ENCODE measurements around the gene BPIFA2. TPM values are rescaled to one million over a fixed set of nuclear protein-coding genes. Genes with fewer than 3 reads are reported as not detected.

Gene BPIFA2
- total and polyA plus RNA-seq, 2 of the 4 experiments (the other 2 are of a cell fraction) = not detected

DNA sequence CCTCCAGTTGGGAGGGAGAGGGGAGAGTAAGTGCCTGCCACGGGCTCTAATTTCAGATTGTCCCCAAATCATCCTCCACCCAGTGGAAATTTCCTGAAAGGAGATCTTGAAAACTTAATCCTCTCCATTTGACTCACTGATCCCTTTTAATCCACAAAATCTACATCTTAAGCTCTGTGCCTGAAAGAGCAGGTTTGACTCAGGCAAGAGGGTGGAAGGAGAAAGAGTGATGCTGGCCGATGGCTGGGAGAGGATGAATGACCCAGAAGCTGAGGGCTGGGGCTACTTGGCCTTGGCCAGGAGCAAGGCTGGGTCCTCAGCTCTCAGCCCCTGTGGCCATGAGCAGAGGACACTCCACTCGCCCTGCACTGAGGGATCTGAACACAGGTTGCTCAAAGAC lies 8.1 kb downstream of the BPIFA2 start:
- Histone ChIP-seq H3K56ac (ENCODE audit: extremely low read depth, insufficient read depth, low read length) (no peak overlapping the region), H3K4me1 (ENCODE audit: control insufficient read depth, insufficient read depth, low read length) (no peaks in the 10 kb centered on the region), H3K14ac (replicated peaks; ENCODE audit: low read depth, low read length) (no peak overlapping the region), H3K27me3 (ENCODE audit: control insufficient read depth, insufficient read depth, low read length) (no peaks in the 10 kb centered on the region; the same call in 1 of the 2 replicates), H2AK5ac (ENCODE audit: low read depth, low read length) (no peak overlapping the region), H2BK5ac (ENCODE audit: low read depth, low read length, poor library complexity, severe bottlenecking) (no peak overlapping the region), H3K27ac (ENCODE audit: insufficient read depth, low read length) (no peak overlapping the region), H3K23ac (ENCODE audit: low read depth, low read length) (no peak overlapping the region), H2AK9ac (replicated peaks; ENCODE audit: low read depth, low read length, poor library complexity) (no peak overlapping the region), H2BK20ac (ENCODE audit: low read depth, low read length) (no peak overlapping the region), H2AFZ (replicated peaks; ENCODE audit: low read length, poor library complexity) (no peak overlapping the region), H2BK120ac (ENCODE audit: low read depth, low read length) (no peak overlapping the region), H2BK15ac (ENCODE audit: low read depth, low read length) (no peak overlapping the region), H4K20me1 (ENCODE audit: insufficient read depth, low read length) (no peaks in the 10 kb centered on the region), H3K18ac (ENCODE audit: low read depth, low read length) (no peak overlapping the region), H3K4ac (ENCODE audit: low read depth, low read length) (no peak overlapping the region), H3K9me1 (ENCODE audit: insufficient read depth, low read length) (no peaks in the 10 kb centered on the region), H4K91ac (ENCODE audit: insufficient read depth, low read depth, low read length) (no peak overlapping the region), H3K9me3 (ENCODE audit: control insufficient read depth, insufficient read depth, low read length) (no peaks in the 10 kb centered on the region), H3K9ac (ENCODE audit: low read depth, low read length) (no peak overlapping the region), H3K4me2 (ENCODE audit: low read depth, low read length) (no peak overlapping the region), H4K8ac (ENCODE audit: low read depth in 2 of 2, low read length in 2 of 2) (no peak overlapping the region), H3K36me3 (ENCODE audit: control insufficient read depth, insufficient read depth, low read length) (no peaks in the 10 kb centered on the region), H3K4me3 (ENCODE audit: insufficient read depth, low read depth, low read length) (no peak overlapping the region), H4K5ac (ENCODE audit: low read depth, low read length) (no peak overlapping the region), H3K79me1 (ENCODE audit: low read depth in 1 of 2, low read length in 2 of 2) (no peaks in the 10 kb centered on the region)
- POLR2A ChIA-PET (ENCODE audit: unreplicated experiment) = no interaction called here
- dilution Hi-C loops (cut with HindIII; ENCODE audit: low sequenced_read_pairs, unreplicated experiment) (no loop called here), intact Hi-C loops (cut with micrococcal nuclease) (no loop called here), in situ Hi-C loops (cut with MboI; ENCODE audit: low sequenced_read_pairs) (no loop called here)
- ATAC-seq (ENCODE audit: low read depth) (no peak), DNase-seq (no peak)
- 60% methylated on average over 1 of the region's 3 CpGs; no CpG with 5 or more reads in 1 of the 2 experiments for WGBS, 2 experiments (ENCODE audit: extremely low coverage in 2 of 2, insufficient read length in 1 of 2)
- CTCF ChIA-PET = no interaction called here
- no peak for TF ChIP-seq CEBPB (IDR thresholded peaks at IDR 0.05; ENCODE audit: low read depth, low read length)
- no peak for TF ChIP-seq RCOR1 (IDR thresholded peaks at IDR 0.05; ENCODE audit: insufficient replicate concordance, low read length)
- TF ChIP-seq MXI1 (IDR thresholded peaks at IDR 0.05; ENCODE audit: borderline replicate concordance, low read depth, low read length) = no peak
- TF ChIP-seq, protein P1, sequence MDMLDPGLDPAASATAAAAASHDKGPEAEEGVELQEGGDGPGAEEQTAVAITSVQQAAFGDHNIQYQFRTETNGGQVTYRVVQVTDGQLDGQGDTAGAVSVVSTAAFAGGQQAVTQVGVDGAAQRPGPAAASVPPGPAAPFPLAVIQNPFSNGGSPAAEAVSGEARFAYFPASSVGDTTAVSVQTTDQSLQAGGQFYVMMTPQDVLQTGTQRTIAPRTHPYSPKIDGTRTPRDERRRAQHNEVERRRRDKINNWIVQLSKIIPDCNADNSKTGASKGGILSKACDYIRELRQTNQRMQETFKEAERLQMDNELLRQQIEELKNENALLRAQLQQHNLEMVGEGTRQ (IDR thresholded peaks at IDR 0.05; ENCODE audit: low read depth, low read length) = no peak
- TF ChIP-seq SMC3 (IDR thresholded peaks at IDR 0.05; ENCODE audit: low read depth, low read length) = no peak
- TF ChIP-seq NFE2L2 (IDR thresholded peaks at IDR 0.05; ENCODE audit: low read depth, low read length) = no peak
- no peak for TF ChIP-seq POLR2A (IDR thresholded peaks at IDR 0.05; ENCODE audit: low read depth, low read length)
- TF ChIP-seq, protein P2, sequence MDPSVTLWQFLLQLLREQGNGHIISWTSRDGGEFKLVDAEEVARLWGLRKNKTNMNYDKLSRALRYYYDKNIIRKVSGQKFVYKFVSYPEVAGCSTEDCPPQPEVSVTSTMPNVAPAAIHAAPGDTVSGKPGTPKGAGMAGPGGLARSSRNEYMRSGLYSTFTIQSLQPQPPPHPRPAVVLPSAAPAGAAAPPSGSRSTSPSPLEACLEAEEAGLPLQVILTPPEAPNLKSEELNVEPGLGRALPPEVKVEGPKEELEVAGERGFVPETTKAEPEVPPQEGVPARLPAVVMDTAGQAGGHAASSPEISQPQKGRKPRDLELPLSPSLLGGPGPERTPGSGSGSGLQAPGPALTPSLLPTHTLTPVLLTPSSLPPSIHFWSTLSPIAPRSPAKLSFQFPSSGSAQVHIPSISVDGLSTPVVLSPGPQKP (IDR thresholded peaks at IDR 0.05; ENCODE audit: borderline replicate concordance, low read depth, low read length) = no peak
- TF ChIP-seq MAZ (IDR thresholded peaks at IDR 0.05; ENCODE audit: borderline replicate concordance, low read depth, low read length) = no peak
- TF ChIP-seq MAFK (IDR thresholded peaks at IDR 0.05; ENCODE audit: low read depth, low read length) = no peak
- no peak for TF ChIP-seq CHD1 (IDR thresholded peaks at IDR 0.05; ENCODE audit: low read depth, low read length)
- no peak for TF ChIP-seq RAD21 (IDR thresholded peaks at IDR 0.05; ENCODE audit: low read length)
- no peak for TF ChIP-seq CTCF (conservative IDR thresholded peaks at IDR 0.05; ENCODE audit: low read depth, low read length)
- no TSS peak for BruUV-seq (replicated peaks)

Measured in IMR-90 (cell line).